Colonic mucosa (tissue), 4 donors: ENCODE data around the gene COL20A1. TPM values are rescaled to one million over a fixed set of nuclear protein-coding genes. Genes with fewer than 3 reads are reported as not detected.

Experiments
- DNase-seq: peaks from one replicate; pipeline ENCODE4 v3.0.0-alpha.2; 2020
- H3K27ac ChIP-seq: fragments of 200-600 bp; one replicate; pipeline ENCODE4 v1.8.0; 2021
- H3K27me3 ChIP-seq: fragments of 200-600 bp; one replicate; pipeline ENCODE4 v1.8.0; 2021
- H3K36me3 ChIP-seq: fragments of 200-600 bp; one replicate; pipeline ENCODE4 v1.8.0; 2021
- H3K4me1 ChIP-seq: fragments of 200-600 bp; one replicate; pipeline ENCODE4 v1.8.0; 2021; ENCODE audit warnings: mild to moderate bottlenecking
- H3K4me3 ChIP-seq: fragments of 200-600 bp; one replicate; pipeline ENCODE4 v1.8.0; 2021
- H3K9ac ChIP-seq, 2 donors: one replicate each; pipeline ENCODE4 v1.7.0; 2013; ENCODE audit warnings: control low read depth in 2 of 2, low read depth in 2 of 2, low read length in 2 of 2
- H3K9me3 ChIP-seq: fragments of 200-600 bp; one replicate; pipeline ENCODE4 v1.8.0; 2021
- intact Hi-C: fragments of 100-400 bp; cut with DNase I; formaldehyde crosslinking; loops from one replicate; pipeline ENCODE4 v1.14.1; 2022
- total RNA-seq, 2 donors: library from RNA; stranded (reverse); fragmentation: NEBNext Ultra II Directional in 1 of 2; extraction: Animal tissue kit (Norgen Biotek cat#: 25700) in 1 of 2; gene quantifications; one replicate each; pipeline ENCODE4 v1.2.1, GENCODE V29; 2021
- TF ChIP-seq, protein P1 (sequence below): fragments of 200-600 bp; IDR thresholded peaks from one replicate; pipeline ENCODE4 v1.8.0; 2022; ENCODE audit warnings: antibody characterized with exemption, mild to moderate bottlenecking
- donor health status: healthy.
- donor health status: DM: no; HTN: no; CAD: no.
- donor health status: DM: no; HTN: no; CAD: no.

Gene COL20A1
- total RNA-seq, 2 donors from 2014 or later: not detected

DNA sequence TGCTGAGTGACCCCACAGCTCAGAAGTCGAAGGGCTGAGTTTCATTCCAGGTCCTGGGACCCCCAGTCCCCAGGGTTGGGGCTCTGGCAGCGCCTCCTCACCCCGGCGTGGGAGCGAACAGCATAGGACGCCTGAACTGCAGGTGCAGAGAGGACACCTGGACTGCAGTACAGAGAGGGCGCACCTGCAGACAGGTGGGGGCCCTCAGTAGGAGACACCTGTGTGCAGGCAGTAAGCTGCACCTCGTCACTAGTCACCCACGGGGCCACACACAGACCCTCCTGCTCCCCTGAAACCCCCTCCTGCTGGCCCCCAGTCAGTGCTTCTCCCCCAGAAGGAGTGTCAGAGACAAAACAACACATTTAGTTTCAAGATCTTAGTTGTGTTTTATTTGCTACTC, 30.1 kb upstream of the COL20A1 start:
- no peaks in the 10 kb centered on the region for H3K9me3 ChIP-seq
- H3K9ac ChIP-seq: no peak overlapping the region
- no peak overlapping the region for H3K4me3 ChIP-seq
- no peaks in the 10 kb centered on the region for H3K4me1 ChIP-seq
- no peaks in the 10 kb centered on the region for H3K36me3 ChIP-seq
- TF ChIP-seq, protein P1, sequence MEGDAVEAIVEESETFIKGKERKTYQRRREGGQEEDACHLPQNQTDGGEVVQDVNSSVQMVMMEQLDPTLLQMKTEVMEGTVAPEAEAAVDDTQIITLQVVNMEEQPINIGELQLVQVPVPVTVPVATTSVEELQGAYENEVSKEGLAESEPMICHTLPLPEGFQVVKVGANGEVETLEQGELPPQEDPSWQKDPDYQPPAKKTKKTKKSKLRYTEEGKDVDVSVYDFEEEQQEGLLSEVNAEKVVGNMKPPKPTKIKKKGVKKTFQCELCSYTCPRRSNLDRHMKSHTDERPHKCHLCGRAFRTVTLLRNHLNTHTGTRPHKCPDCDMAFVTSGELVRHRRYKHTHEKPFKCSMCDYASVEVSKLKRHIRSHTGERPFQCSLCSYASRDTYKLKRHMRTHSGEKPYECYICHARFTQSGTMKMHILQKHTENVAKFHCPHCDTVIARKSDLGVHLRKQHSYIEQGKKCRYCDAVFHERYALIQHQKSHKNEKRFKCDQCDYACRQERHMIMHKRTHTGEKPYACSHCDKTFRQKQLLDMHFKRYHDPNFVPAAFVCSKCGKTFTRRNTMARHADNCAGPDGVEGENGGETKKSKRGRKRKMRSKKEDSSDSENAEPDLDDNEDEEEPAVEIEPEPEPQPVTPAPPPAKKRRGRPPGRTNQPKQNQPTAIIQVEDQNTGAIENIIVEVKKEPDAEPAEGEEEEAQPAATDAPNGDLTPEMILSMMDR: no peak
- intact Hi-C loops: no loop called here
- H3K27me3 ChIP-seq: no peaks in the 10 kb centered on the region
- DNase-seq: no peak
- no peak overlapping the region for H3K27ac ChIP-seq

DNA sequence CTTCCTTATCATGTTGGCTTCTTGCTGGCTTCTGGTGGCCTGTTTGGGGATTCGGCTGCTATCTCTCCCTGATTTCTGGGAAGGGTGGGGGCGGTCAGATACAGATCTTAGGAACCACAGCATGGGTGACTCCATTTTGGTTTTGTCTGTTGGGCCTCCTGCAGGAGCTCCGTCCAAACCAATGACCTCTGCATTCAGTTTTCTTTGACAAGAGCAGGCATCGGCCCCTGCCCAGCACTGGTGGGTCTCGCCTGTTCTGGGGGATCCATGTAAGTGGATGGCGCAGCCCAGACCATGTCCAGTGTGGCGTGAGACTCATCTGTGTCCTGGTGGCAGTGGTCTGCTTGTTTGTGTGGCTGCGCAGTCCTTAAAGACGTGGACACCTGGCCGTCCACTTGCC, 29.0 kb upstream of the COL20A1 start:
- Histone ChIP-seq H3K27ac (no peak overlapping the region), H3K9ac (no peak overlapping the region), H3K36me3 (no peaks in the 10 kb centered on the region), H3K4me3 (no peak overlapping the region), H3K9me3 (no peaks in the 10 kb centered on the region), H3K27me3 (no peaks in the 10 kb centered on the region), H3K4me1 (no peaks in the 10 kb centered on the region)
- intact Hi-C loops: no loop called here
- TF ChIP-seq, protein P1: no peak
- DNase-seq: no peak

DNA sequence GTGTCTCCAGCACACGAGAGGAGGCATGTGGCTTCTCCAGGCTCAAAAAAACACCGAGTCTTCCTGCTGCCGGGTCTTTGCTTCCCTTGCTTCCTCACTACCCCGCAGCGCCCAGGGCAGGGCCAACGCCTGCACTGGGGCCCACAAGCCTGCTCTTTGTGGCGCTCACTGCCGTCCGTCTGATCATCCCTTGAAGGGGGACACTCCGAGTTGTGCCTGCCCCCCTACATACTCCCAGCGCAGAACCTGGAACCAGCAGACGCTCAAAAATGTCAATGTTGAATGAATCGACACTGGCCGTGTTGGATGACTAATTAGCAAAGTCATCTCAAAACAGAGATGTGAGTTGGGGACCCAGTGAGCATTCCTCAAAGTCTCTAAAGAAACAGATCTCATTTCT, 28.5 kb upstream of the COL20A1 start:
- H3K4me3 ChIP-seq: no peak overlapping the region
- H3K9ac ChIP-seq: no peak overlapping the region
- no peak overlapping the region for H3K27ac ChIP-seq
- no peaks in the 10 kb centered on the region for H3K27me3 ChIP-seq
- no peaks in the 10 kb centered on the region for H3K9me3 ChIP-seq
- no peaks in the 10 kb centered on the region for H3K36me3 ChIP-seq
- TF ChIP-seq, protein P1: no peak
- no peak for DNase-seq
- no peaks in the 10 kb centered on the region for H3K4me1 ChIP-seq
- intact Hi-C loops: no loop called here

- no peak for DNase-seq
- Histone ChIP-seq H3K9me3 (no peaks in the 10 kb centered on the region), H3K27ac (no peak overlapping the region), H3K27me3 (no peaks in the 10 kb centered on the region), H3K4me3 (no peak overlapping the region), H3K4me1 (no peaks in the 10 kb centered on the region), H3K9ac (no peak overlapping the region), H3K36me3 (no peaks in the 10 kb centered on the region)
- intact Hi-C loops: no loop called here
- TF ChIP-seq, protein P1: no peak
These were observed 27.0 kb upstream of the COL20A1 start for GRCh38 chr20:63265891-63266515.

GRCh38 chr20:63267691-63268090, 25.3 kb upstream of the COL20A1 start:
- Histone ChIP-seq H3K4me3 (no peak overlapping the region), H3K4me1 (no peaks in the 10 kb centered on the region), H3K9ac (no peak overlapping the region), H3K27ac (no peak overlapping the region), H3K9me3 (no peaks in the 10 kb centered on the region), H3K27me3 (no peaks in the 10 kb centered on the region), H3K36me3 (no peaks in the 10 kb centered on the region)
- intact Hi-C loops: no loop called here
- TF ChIP-seq, protein P1: no peak
- DNase-seq: no peak
